ENCODE results near the gene KLC3. TPM values are rescaled to one million over a fixed set of nuclear protein-coding genes. Genes with fewer than 3 reads are reported as not detected.
A peak's percentile ranks its signal among the peaks of the same experiment; 100 is the strongest.

Gene KLC3
- total RNA-seq, 2 experiments from 2014 or later, result 0.11 to 0.14 TPM

- H3K36me3 Mint-ChIP-seq (ENCODE audit: low read depth), result no peaks in the 10 kb centered on the region
- ChIA-PET CTCF (no interaction called here), POLR2A (interaction anchor here (0.5 to 0.6 kb wide), 2 partner anchors 25 to 1619 kb away, joined by 3 to 4 read pairs; no protein-coding TSS in a partner anchor)
- no peak overlapping the region for H3K27ac Mint-ChIP-seq
- peaks cover 18% of the 10 kb centered on the region for H3K27me3 Mint-ChIP-seq
- peaks cover 6% of the 10 kb centered on the region for H3K4me1 Mint-ChIP-seq
- H3K9me3 Mint-ChIP-seq (ENCODE audit: low read depth), result no peaks in the 10 kb centered on the region
- no peak overlapping the region for H3K4me3 Mint-ChIP-seq
- intact Hi-C loops (cut with DNase I, micrococcal nuclease), result loop anchor here in 1 of 2 experiments (1.0 kb wide), 1 partner anchor 29 kb away; the partner anchor contains the start of gene ERCC2
- DNase-seq, result peak; percentile 29
- peak; percentile 30 for ATAC-seq
Measured at GRCh38 chr19:45340899-45341453, 426 bp downstream of the KLC3 start.

- Mint-ChIP-seq H3K27me3 (peaks cover 16% of the 10 kb centered on the region), H3K9me3 (ENCODE audit: low read depth) (no peaks in the 10 kb centered on the region), H3K4me3 (no peak overlapping the region), H3K4me1 (peaks cover 6% of the 10 kb centered on the region), H3K27ac (no peak overlapping the region), H3K36me3 (ENCODE audit: low read depth) (no peaks in the 10 kb centered on the region)
- ChIA-PET POLR2A (no interaction called here), CTCF (interaction anchor here (1.1 kb wide), 1 partner anchor 93 kb away, joined by 4 read pairs; no protein-coding TSS in a partner anchor)
- intact Hi-C loops (cut with DNase I, micrococcal nuclease), result no loop called here
- no peak for DNase-seq
- ATAC-seq, result no peak
Measured at GRCh38 chr19:45342911-45343310, 2.4 kb downstream of the KLC3 start.

GRCh38 chr19:45344621-45345505 lies 4.3 kb downstream of the KLC3 start:
- Mint-ChIP-seq H3K27ac (no peak overlapping the region), H3K9me3 (ENCODE audit: low read depth) (no peaks in the 10 kb centered on the region), H3K4me3 (no peak overlapping the region), H3K27me3 (peaks cover 12% of the 10 kb centered on the region), H3K36me3 (ENCODE audit: low read depth) (no peaks in the 10 kb centered on the region), H3K4me1 (peaks cover 2% of the 10 kb centered on the region)
- POLR2A ChIA-PET, result interaction anchor here (0.6 kb wide), 1 partner anchor 236 kb away, joined by 3 read pairs; no protein-coding TSS in a partner anchor
- ATAC-seq, result no peak
- no peak for DNase-seq
- CTCF ChIA-PET, result interaction anchor here (0.7 kb wide), 1 partner anchor 29 kb away, joined by 3 read pairs; no protein-coding TSS in a partner anchor
- intact Hi-C loops (cut with DNase I, micrococcal nuclease), result no loop called here

- no peaks in the 10 kb centered on the region for H3K9me3 Mint-ChIP-seq (ENCODE audit: low read depth)
- POLR2A ChIA-PET, result interaction anchor here (0.6 kb wide), 1 partner anchor 236 kb away, joined by 3 read pairs; no protein-coding TSS in a partner anchor
Measured at GRCh38 chr19:45345506-45345860, 4.9 kb downstream of the KLC3 start.

GRCh38 chr19:45346449-45346848 lies 5.9 kb downstream of the KLC3 start:
- H3K27me3 Mint-ChIP-seq, result peaks cover 8% of the 10 kb centered on the region
- ATAC-seq (no peak), DNase-seq (no peak)
- intact Hi-C loops (cut with DNase I, micrococcal nuclease), result no loop called here
- peaks cover 2% of the 10 kb centered on the region for H3K36me3 Mint-ChIP-seq (ENCODE audit: low read depth)
- H3K4me3 Mint-ChIP-seq, result no peak overlapping the region
- ChIA-PET CTCF (no interaction called here), POLR2A (interaction anchor here (0.6 kb wide), 1 partner anchor 585 kb away, joined by 5 read pairs; no protein-coding TSS in a partner anchor)
- H3K9me3 Mint-ChIP-seq (ENCODE audit: low read depth), result no peaks in the 10 kb centered on the region
- no peak overlapping the region for H3K27ac Mint-ChIP-seq
- no peaks in the 10 kb centered on the region for H3K4me1 Mint-ChIP-seq

More at GRCh38 chr19:45345506-45345860, 4.9 kb downstream of the KLC3 start:
- intact Hi-C loops (cut with DNase I, micrococcal nuclease), result no loop called here
- H3K36me3 Mint-ChIP-seq (ENCODE audit: low read depth), result peaks cover 2% of the 10 kb centered on the region
- no peaks in the 10 kb centered on the region for H3K4me1 Mint-ChIP-seq
- no peak for DNase-seq
- no peak overlapping the region for H3K27ac Mint-ChIP-seq
- no peak overlapping the region for H3K4me3 Mint-ChIP-seq
- peaks cover 8% of the 10 kb centered on the region for H3K27me3 Mint-ChIP-seq
- ATAC-seq, result no peak
- CTCF ChIA-PET, result no interaction called here

- no peak for DNase-seq
- Mint-ChIP-seq H3K9me3 (ENCODE audit: low read depth) (no peaks in the 10 kb centered on the region), H3K27me3 (peaks cover 8% of the 10 kb centered on the region), H3K4me3 (no peak overlapping the region), H3K4me1 (no peaks in the 10 kb centered on the region), H3K27ac (no peak overlapping the region), H3K36me3 (ENCODE audit: low read depth) (peaks cover 5% of the 10 kb centered on the region)
- ATAC-seq, result no peak
- ChIA-PET CTCF (no interaction called here), POLR2A (no interaction called here)
- intact Hi-C loops (cut with DNase I, micrococcal nuclease), result no loop called here
Measured at GRCh38 chr19:45347570-45348366, 7.2 kb downstream of the KLC3 start.

GRCh38 chr19:45348367-45349125 lies 8.0 kb downstream of the KLC3 start:
- DNase-seq, result no peak
- Mint-ChIP-seq H3K4me1 (no peaks in the 10 kb centered on the region), H3K4me3 (no peak overlapping the region), H3K9me3 (ENCODE audit: low read depth) (no peaks in the 10 kb centered on the region), H3K27me3 (peaks cover 7% of the 10 kb centered on the region), H3K27ac (no peak overlapping the region), H3K36me3 (ENCODE audit: low read depth) (peaks cover 5% of the 10 kb centered on the region)
- no peak for ATAC-seq
- ChIA-PET POLR2A (no interaction called here), CTCF (no interaction called here)
- intact Hi-C loops (cut with DNase I, micrococcal nuclease), result no loop called here

GRCh38 chr19:45349126-45349415 lies 8.5 kb downstream of the KLC3 start:
- intact Hi-C loops (cut with DNase I, micrococcal nuclease), result no loop called here
- H3K4me3 Mint-ChIP-seq, result no peak overlapping the region
- H3K27me3 Mint-ChIP-seq, result peaks cover 5% of the 10 kb centered on the region
- H3K4me1 Mint-ChIP-seq, result no peaks in the 10 kb centered on the region
- ATAC-seq (no peak), DNase-seq (no peak)
- ChIA-PET CTCF (interaction anchor here (1.7 kb wide), 1 partner anchor 10 kb away, joined by 5 read pairs; no protein-coding TSS in a partner anchor), POLR2A (no interaction called here)
- no peaks in the 10 kb centered on the region for H3K9me3 Mint-ChIP-seq (ENCODE audit: low read depth)
- H3K36me3 Mint-ChIP-seq (ENCODE audit: low read depth), result peaks cover 5% of the 10 kb centered on the region
- no peak overlapping the region for H3K27ac Mint-ChIP-seq

- Mint-ChIP-seq H3K27me3 (peaks cover 3% of the 10 kb centered on the region), H3K4me1 (no peaks in the 10 kb centered on the region), H3K4me3 (no peak overlapping the region), H3K36me3 (ENCODE audit: low read depth) (peaks cover 6% of the 10 kb centered on the region), H3K27ac (no peak overlapping the region), H3K9me3 (ENCODE audit: low read depth) (no peaks in the 10 kb centered on the region)
- intact Hi-C loops (cut with DNase I, micrococcal nuclease), result no loop called here
- no peak for DNase-seq
- CTCF ChIA-PET, result interaction anchor here (1.7 kb wide), 1 partner anchor 11 kb away, joined by 5 read pairs; no protein-coding TSS in a partner anchor
- POLR2A ChIA-PET, result no interaction called here
- no peak for ATAC-seq
Measured at GRCh38 chr19:45349430-45349941, 8.9 kb downstream of the KLC3 start.

- no peak for DNase-seq
- ChIA-PET POLR2A (no interaction called here), CTCF (interaction anchor here (1.7 kb wide), 1 partner anchor 12 kb away, joined by 5 read pairs; no protein-coding TSS in a partner anchor)
- Mint-ChIP-seq H3K9me3 (ENCODE audit: low read depth) (no peaks in the 10 kb centered on the region), H3K36me3 (ENCODE audit: low read depth) (peaks cover 12% of the 10 kb centered on the region), H3K27ac (no peak overlapping the region), H3K27me3 (no peaks in the 10 kb centered on the region), H3K4me1 (no peaks in the 10 kb centered on the region), H3K4me3 (no peak overlapping the region)
- intact Hi-C loops (cut with DNase I, micrococcal nuclease), result no loop called here
- no peak for ATAC-seq
Measured at GRCh38 chr19:45350477-45351058, 10.0 kb downstream of the KLC3 start.

All from activated CD4-positive, alpha-beta T cell treated with anti-CD3 and anti-CD28 coated beads for 36 hours (primary cell).